NCI-H774 (cell line): ENCODE data around the gene C9orf85.

Experiments used
- DNase-seq: peaks from one replicate; lab custom pipeline; 2025; lab: John Stamatoyannopoulos, UW

The C9orf85 gene

GRCh38 chr9:71904076-71904475, 7.4 kb upstream of the C9orf85 start:
- no peak for DNase-seq

GRCh38 chr9:71908825-71909224, 2.6 kb upstream of the C9orf85 start:
- DNase-seq = no peak

- peak; percentile 22 for DNase-seq
Measured at GRCh38 chr9:71909887-71910649, 1.4 kb upstream of the C9orf85 start.

- DNase-seq = no peak
Measured at GRCh38 chr9:71910650-71911060, 784 bp upstream of the C9orf85 start.

- no peak for DNase-seq
Measured at GRCh38 chr9:71911908-71912335, 483 bp downstream of the C9orf85 start.

GRCh38 chr9:71915495-71915894, 4.1 kb downstream of the C9orf85 start:
- DNase-seq = no peak

- no peak for DNase-seq
Measured at GRCh38 chr9:71916834-71917534, 5.5 kb downstream of the C9orf85 start.

- no peak for DNase-seq
Measured at GRCh38 chr9:71918419-71918818, 7.0 kb downstream of the C9orf85 start.

GRCh38 chr9:71920456-71921189, 9.2 kb downstream of the C9orf85 start:
- no peak for DNase-seq

- DNase-seq = no peak
Measured at GRCh38 chr9:71921190-71921814, 9.9 kb downstream of the C9orf85 start.

GRCh38 chr9:71924576-71924975, 13.1 kb downstream of the C9orf85 start:
- DNase-seq = no peak

- DNase-seq = no peak
Measured at GRCh38 chr9:71925834-71926233, 14.4 kb downstream of the C9orf85 start.

- DNase-seq = no peak
Measured at GRCh38 chr9:71928376-71928775, 16.9 kb downstream of the C9orf85 start.

GRCh38 chr9:71928806-71929205, 17.4 kb downstream of the C9orf85 start:
- no peak for DNase-seq

- DNase-seq = no peak
Measured at GRCh38 chr9:71929223-71929622, 17.8 kb downstream of the C9orf85 start.

GRCh38 chr9:71929791-71930440, 18.5 kb downstream of the C9orf85 start:
- DNase-seq = no peak

- no peak for DNase-seq
Measured at GRCh38 chr9:71931166-71931565, 19.7 kb downstream of the C9orf85 start.

GRCh38 chr9:71936066-71936465, 24.6 kb downstream of the C9orf85 start:
- DNase-seq = no peak

- no peak for DNase-seq
Measured at GRCh38 chr9:71937070-71937625, 25.7 kb downstream of the C9orf85 start.

- no peak for DNase-seq
Measured at GRCh38 chr9:71937898-71938297, 26.5 kb downstream of the C9orf85 start.

GRCh38 chr9:71941060-71941568, 29.7 kb downstream of the C9orf85 start:
- DNase-seq = no peak
